HuH-7 (cell line): Measurements from ENCODE around the gene PPP1R10.

Source experiments
- DNase-seq: peaks from one replicate; pipeline ENCODE4 v3.0.0; 2011; ENCODE audit warnings: low spot score

PPP1R10 gene

DNA sequence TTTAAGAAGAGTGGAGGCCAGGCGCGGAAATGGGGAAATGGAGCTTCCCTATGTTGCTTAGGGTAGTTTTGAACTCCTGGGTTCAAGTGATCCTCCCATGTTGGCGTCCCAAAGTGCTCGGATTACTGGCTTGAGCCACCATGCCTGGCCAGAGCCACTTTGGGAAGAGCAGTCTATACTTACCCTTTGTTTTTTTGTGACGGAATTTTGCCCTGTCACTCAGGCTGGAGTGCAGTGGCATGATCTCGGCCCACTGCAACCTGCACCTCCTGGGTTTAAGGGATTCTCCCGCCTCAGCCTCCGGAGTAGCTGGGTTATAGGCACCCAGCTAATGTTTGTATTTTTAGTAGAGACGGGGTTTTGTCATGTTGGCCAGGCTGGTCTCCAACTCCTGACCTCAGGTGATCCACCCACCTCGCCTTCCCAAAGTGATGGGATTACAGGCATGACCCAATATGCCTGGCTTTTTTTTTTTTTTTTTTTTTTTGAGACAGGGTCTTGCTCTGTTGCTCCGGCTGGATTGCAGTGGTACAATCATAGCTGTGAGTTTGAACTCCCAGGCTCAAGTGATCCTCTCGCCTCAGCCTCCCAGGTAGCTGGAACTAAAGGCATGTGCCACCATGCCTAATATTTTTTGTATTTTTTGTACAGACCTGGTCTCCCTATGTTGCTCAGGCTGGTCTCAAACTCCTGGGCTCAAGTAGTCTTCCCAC lies 18.0 kb downstream of the PPP1R10 start:
- no peak for DNase-seq

DNA sequence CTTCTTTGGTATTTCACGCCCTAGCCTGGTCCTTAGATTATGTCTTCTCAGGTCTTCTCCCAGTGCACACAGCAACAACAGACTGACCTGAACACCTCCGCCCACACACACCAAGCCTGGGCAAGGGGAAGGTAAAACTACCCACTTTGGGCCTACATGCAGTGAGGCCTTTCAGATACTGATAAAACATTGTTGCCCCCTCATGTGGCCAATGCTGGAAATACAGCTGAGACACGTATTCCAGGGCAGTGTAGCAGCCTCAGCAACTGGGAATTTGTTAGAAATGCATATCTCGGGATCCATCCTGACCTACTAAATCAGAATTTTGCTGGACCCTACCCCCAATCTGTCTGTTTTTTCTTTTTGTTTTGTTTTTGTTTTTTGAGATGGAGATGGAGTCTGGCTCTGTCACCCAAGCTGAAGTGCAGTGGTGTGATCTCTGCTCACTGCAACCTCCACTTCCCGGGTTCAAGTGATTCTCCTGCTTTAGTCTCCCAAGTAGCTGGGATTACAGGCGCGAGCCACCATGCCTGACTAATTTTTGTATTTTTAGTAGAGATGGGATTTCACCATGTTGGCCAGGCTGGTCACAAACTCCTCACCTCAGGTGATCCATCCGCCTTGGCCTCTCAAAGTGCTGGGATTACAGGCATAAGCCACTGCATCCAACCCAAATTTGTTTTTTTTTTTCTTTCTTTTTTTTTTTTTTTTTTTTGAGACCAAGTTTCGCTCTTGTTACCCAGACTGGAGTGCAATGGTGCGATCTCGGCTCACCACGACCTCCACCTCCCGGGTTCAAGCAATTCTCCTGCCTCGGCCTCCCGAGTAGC lies 19.5 kb downstream of the PPP1R10 start:
- peak; percentile 68 for DNase-seq

DNA sequence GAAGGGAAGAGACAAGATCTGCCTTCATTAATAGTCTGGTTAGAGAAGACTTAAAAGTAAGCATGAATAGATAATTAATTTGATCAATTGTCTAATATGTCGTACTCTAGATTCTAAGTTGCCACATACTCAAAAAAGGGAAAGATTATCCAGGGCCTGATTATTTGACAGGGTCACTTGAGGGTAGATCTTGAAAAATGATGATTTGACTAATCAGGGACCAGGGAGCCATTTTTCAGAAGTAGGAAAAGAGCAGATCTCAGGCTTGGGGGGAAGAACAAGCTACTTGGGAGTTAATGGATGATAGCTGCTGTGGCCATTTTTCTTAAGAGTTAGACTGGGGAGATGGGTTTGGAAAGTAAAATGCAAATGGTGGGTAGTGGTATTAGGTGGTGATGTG lies 24.8 kb downstream of the PPP1R10 start:
- DNase-seq = no peak

DNA sequence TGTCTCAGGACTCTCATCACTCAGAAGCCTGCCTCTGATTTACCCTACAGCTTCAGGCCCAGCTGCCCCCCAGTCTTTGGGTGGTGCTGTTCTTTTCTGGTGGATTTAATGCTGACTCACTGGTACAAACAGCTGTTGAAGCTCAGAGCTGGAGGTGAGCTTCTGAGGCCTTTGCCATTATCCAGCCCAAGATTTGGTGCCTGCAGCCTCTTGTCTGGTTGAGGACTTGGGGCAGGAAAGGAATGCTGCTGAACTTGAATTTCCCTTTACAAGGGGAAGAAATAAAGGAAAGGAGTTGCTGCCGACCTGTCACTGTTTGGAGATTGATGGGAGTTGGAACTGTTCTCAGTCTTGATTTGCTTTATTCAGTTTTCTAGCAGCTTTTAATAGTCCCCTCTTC lies 26.0 kb downstream of the PPP1R10 start:
- no peak for DNase-seq

DNA sequence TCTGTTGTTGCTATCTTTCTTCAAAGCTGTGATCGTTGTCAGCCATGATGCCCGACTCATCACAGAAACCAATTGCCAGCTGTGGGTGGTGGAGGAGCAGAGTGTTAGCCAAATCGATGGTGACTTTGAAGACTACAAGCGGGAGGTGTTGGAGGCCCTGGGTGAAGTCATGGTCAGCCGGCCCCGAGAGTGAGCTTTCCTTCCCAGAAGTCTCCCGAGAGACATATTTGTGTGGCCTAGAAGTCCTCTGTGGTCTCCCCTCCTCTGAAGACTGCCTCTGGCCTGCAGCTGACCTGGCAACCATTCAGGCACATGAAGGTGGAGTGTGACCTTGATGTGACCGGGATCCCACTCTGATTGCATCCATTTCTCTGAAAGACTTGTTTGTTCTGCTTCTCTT lies 26.5 kb downstream of the PPP1R10 start:
- DNase-seq = no peak

DNA sequence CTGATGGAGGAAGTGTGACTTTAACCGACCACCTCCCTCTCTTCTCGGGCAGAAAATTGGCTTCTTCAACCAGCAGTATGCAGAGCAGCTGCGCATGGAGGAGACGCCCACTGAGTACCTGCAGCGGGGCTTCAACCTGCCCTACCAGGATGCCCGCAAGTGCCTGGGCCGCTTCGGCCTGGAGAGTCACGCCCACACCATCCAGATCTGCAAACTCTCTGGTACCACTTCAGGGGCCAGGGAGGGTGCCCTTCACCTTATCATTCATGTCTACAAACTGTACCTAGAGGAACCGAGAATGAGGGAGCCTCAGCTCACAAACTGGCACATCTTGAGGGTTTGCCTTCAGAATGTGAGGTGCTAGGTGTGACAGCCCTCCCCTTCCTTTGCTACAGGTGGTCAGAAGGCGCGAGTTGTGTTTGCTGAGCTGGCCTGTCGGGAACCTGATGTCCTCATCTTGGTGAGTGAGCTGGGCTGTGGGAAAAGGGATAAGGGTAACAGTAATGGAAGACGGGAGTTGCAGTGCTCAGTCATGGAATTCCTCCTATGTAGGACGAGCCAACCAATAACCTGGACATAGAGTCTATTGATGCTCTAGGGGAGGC lies 27.2 kb downstream of the PPP1R10 start:
- no peak for DNase-seq

DNA sequence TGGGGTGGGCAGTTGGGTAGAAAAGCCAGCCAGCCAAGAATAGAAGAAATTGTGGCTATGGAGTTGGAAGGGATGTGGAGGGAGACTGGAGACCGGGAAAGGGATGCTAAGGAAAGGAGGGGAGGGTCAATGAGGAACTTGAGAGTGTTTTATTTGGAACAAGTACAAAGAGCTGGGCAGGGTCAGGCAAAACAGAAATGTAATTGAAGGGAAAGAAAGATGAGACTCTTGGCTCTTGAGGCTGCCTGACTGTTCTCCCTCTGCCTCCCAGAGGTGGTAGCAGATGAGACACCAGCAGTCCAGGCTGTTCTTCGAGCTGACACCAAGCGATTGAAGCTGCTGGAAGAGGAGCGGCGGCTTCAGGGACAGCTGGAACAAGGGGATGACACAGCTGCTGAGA lies 33.1 kb downstream of the PPP1R10 start:
- DNase-seq = no peak

DNA sequence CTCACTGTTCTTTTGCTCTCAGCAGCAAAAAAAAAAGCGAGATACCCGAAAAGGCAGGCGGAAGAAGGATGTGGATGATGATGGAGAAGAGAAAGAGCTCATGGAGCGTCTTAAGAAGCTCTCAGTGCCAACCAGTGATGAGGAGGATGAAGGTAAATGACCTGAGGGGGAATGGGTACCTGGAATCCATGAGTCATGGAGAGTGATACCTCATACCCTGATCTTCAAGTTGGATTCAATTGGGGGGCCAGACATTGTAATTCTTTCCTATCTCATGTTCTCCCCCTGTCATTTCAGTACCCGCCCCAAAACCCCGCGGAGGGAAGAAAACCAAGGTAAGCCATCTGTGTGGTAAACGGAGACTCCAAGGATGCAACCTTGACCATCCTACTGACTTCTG lies 39.0 kb downstream of the PPP1R10 start:
- DNase-seq = no peak

DNA sequence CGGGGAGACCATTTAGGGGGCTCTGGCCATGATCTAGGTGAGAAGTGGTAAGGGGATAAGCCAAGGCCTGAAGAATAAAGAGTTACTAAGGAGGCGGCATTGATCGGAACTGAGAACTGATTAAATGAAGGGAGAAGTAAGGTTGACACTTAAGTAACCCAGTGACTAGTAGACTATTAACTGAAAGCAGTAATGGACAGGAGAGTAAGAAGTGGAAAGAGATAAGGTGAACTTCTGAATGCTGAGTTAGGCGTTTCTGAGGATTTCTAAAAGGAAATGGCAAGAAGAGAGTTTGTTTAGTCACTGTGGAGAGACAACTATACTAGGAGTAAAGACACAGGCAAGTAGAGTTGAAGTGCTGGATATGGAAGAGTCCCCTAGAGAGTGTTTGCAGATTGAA lies 43.9 kb downstream of the PPP1R10 start:
- DNase-seq = no peak

DNA sequence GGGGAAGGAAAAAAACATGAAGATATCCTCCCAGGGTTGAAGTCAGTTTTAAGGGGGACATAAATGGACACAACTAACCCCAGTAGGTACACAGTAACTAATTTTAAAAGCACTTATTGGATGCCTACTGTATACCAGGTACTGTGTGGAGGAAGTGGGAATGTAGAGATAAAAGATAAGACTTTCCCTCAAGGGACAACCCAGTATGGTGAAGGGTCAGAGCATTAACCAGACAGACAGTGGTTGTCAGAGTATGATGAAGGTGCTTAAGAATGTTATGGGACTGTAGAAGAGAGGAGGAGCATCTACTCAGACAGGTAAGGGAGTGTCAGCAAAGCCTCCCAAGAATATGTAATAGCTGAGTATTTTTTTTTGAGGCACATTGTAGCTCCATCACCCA lies 44.9 kb downstream of the PPP1R10 start:
- no peak for DNase-seq

DNA sequence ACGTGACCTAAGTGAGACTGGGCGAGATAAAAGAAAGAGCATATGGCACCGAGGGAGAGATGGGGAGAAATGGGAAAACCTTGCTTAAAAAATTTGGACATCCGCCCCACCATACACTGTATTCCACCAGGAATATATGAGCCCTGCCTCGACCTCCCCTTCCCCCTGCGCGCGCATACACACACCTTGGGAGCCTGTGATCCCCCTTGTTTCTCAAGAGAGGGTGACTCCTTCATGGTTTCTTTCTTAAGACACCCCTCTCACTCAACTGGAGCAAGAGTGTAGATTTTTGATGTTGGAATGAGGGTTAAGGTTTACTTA lies 45.3 kb downstream of the PPP1R10 start:
- no peak for DNase-seq

DNA sequence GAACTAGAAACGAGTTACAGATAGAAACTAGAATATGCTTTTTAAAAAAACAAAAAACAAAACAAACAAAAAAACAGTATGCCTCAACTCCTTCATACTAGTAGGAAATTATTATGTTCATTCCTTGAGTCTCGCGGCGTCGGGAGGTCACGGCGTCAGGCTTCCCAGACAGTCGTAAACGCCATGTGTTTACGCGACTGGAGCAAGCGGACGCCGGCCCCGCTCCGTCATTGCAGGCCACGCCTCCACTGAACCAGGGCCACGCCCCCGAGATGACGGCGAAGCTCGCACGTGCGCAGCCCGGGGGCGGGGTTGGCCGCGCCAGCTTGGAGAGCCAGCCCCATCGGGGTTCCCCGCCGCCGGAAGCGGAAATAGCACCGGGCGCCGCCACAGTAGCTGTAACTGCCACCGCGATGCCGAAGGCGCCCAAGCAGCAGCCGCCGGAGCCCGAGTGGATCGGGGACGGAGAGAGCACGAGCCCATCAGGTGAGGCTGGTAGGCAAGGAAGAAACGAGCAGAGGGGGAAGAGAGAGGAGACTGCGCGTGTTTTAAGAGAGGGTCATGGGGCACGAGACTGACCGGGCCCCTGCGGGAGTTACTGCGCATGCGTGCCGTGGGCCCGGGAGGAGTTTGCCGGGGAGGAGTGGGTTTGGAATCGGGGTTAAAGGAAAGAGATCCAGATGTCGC lies 45.8 kb downstream of the PPP1R10 start, which contains the start of gene ABCF1:
Gene ABCF1 (plus strand): TSS at position 368 of the 687 bp plus-strand sequence. CDS start 46 bp downstream, at position 414.
- DNase-seq = peak; percentile 89

DNA sequence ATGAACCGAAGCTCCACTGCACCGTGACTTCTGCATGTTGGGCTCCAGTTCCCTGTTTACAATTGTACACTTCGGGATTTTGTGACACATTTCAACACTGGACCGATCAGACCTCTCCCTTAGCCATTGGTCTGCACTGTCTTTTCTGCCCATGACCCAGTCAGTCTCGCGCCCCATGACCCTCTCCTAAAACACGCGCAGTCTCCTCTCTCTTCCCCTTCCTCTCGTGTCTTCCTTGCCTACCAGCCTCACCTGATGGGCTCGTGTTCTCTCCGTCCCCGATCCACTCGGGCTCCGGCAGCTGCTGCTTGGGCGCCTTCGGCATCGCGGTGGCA lies 46.3 kb downstream of the PPP1R10 start:
- DNase-seq = no peak

DNA sequence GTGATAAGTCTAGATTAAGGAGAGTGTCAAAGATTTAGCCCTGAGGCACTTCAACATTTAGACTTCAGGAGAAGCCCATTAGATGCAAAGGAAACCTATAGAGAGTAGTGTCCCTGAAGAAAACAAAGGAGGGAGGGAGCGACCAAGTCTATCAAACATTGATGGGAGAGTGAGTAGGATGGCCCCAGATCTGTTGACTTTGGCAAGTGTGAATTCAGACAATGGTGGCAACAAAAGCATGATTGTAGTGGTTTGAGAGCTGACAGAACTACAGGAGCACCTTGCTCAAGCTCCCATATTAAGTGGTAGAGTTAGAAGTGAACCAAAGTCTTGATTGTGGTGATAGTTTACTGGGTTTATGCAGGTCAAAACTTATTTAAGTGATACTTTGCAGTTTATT lies 46.8 kb downstream of the PPP1R10 start:
- no peak for DNase-seq

DNA sequence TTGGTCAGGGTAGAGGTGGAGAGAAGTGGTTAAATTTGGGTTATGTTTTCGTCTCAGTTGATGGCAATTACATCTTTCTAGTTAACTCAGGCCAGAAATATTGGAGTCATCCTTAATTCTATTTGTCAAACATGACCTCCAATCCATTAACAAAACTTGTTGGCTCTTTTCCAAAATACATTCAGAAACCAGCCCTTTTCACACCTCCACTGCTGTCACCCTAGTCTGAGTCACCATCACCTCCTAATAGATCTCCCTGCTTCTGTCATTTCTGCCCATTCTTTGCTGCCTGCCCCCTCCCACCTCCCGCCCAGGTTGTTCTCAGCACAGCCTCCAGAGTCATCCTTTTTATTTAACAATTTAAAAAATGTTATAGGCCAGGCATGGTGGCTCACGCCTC lies 48.8 kb downstream of the PPP1R10 start:
- DNase-seq = no peak

DNA sequence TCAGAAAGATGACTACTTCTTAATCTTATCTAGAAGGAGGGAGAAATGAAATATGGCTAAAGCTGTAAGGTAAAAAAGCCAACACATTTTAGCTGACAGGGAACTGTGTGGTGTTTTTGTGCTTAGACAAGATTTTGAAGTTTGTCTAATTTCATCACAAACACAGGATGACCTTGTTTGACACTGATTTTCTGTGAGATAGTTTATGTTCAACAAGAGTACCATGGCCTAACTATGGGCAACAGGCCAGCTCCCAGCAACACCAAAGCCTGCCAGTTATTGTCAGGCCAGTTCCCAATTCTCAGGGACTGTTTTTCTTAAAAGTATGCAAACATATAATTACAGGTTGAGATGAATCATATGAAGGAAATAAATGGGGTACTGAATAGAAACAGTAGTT lies 51.3 kb downstream of the PPP1R10 start:
- DNase-seq = no peak

DNA sequence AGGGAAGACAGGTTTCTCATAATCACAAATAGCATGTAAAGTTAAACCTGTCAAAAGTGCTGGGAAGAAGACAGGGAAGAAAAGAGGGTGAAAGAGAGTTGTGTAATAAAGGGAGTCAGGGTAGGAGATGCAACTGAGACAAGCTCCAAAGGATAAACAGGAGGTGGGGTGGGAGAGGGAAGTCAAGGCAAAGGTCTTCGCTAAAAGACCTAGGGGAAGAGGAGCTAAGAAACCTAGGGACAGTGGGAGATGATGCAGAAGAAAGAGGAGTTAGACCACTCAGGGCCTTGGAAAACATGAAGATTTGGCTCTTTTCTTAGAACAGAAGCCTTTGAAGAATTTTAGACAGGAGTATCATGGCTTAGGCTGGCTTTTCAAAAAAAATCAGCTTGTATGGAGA lies 52.9 kb downstream of the PPP1R10 start:
- DNase-seq = no peak

DNA sequence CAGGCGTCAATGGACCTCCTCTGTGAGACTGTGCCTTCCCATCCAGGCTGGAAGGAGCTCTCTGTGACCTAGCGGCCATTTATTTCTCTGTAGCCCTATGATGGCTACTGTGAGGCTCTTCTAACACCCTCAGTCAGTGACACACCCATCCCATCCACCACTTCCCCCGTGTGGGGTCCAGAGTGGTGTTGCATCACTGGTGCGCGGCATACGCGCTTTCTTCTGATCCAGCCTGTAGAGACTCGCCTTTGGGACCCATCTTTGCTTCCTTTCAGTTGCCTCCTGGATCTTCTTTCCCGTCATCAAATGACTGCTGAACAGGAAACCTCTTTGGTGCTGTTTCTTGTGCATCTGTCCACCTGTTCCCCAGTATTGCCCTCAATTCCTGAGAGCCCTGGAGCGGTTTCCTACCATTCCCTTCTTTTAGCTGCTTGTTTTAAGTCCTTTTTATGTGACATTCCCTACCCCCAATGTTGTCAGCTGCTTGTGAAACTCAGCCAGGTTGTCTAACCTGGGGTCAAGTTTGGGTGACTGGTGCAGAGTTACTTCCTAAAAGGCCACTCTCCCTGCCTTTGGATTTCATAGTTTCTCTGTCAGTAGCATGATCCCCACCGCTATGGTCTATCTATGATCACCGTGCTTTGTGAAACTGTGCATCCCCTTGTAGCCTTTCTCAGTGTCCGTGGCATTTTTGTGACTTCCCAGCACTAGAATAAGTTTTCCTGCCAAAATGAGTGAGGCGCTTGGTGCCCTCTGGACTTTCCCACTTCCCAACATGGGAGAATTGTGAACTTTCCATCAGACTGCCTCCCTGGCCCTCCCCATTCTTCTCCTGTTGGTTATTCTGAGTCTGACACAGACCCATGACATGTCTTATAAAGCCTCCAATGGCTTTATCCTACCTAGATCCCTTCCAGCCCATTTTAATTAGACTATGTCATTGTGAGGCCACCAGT lies 54.3 kb downstream of the PPP1R10 start:
- no peak for DNase-seq

DNA sequence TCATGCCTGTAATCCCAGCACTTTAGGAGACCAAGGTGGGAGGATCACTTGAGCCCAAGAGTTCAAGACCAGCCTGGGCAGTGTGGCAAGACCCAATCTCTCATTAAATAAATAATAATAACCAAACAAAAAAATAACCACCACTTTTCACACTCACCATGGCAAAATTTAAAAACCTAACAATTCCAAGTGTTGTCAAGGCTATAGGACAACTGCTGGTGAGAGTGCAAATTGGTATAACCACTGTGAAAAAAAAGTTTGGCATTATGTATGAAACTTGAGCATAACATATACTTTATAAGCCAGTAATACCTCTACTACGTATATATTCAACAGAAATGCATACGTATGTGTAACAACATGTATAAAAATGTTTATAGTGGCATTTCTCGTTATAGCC lies 56.1 kb downstream of the PPP1R10 start:
- no peak for DNase-seq

DNA sequence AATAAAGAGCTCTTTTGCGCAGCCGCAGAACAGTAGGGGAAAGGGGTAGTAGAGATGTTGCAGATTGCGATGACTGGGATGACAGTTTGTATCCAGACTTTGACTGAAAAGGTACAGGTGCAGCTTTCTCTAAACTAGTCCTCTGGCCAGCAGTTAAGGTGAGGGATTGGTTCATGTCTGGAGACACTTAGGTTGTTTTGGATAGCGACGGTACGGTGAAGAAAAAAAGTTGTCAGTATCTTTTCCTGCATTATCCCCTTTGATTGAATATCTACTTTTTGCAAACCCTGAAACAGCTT lies 59.4 kb downstream of the PPP1R10 start:
- DNase-seq = no peak

DNA sequence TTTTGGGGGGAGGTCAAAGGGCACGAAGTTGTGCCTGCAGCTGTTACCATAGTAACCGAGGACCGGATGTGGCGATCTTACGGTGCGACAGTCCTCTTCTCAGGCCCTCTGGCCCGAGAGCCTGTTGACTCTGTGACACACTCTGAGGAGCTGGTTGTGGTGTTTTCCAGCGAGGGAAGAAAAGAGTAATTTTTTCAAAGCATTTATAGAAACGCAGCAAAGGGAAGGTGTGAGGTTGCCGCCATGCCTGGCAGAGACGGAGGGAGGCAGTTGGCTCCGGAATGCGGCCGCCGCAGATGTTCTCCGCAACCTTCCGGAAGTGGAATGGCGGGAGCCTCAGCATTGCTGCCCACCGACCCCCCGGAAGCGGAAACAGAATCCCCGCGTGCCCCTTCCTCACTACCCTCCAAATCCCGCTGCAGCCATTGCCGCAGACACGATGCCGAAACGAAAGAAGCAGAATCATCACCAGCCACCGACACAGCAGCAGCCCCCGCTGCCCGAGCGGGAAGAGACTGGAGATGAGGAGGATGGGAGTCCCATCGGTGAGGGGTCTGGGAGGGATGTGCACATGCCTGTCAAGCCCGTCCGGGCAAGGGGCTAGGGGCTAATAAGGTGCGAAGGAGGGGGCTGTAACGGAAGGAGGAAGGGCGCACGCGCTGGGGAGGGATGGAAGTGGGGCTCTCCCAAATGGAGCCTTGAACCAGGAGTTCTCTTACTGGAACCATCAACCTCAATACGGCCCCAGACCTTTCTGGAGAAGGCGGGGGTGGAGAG lies 59.9 kb downstream of the PPP1R10 start, which contains the start of gene PRR3:
Gene PRR3 (plus strand): TSS at position 390 of the 777 bp plus-strand sequence. CDS start 50 bp downstream, at position 440.
- DNase-seq = peak; percentile 71
